ENCODE results near the gene ATXN7L3.

ATXN7L3 gene

DNA sequence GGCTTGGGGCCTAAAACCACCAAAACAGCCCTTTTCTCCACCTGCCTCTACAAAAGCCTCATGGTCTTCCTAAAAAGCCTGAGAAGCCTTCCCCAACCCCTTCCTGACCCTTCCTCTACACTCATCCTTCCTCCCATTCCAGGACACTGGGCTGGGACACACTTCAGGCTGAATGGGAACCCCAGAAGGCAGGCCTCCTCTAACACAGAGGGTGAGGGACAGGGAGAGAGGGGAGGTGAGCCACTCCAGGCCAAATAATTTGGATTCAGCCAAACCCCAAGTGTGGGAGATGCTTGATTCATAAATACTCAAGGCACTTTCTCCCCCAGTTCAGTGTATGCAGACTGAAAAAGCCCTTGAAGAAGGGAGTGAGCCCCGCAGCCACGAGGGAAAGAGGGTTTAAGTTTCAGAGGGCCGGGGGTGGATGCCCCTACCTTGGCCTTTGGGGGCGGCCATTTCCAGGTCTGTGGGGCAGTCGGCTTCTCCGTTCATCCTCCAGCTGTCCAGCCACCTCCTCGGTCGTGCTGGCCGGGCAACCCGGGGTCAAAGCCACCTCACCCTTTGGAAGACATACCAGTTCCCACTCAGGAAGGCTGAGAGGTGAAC lies 18.2 kb upstream of the ATXN7L3 start:
- DNase-seq = no peak

DNA sequence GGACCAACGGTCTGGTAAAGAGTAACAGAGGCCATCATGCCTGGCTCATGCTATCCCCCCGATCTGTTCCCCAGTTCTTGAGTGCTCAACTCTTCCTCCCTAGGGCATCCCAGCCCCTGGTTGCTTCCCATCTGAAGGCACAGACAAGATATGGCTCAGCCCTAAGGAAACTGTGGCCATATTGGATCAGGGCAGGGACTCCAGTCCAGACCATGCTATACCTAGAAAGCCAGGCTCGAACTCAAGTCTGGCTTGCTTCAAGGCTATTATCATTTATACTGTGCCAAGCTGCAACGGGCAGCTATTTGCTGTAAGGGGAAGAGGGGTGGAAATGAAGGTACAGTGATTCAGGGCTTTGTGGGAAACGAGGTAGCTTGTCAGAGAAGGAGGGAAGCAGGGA lies 17.0 kb upstream of the ATXN7L3 start:
- DNase-seq = no peak

GRCh38 chr17:44216173-44216572 lies 16.5 kb upstream of the ATXN7L3 start:
- peak; percentile 56 to 67 for DNase-seq

GRCh38 chr17:44214896-44215295 lies 15.2 kb upstream of the ATXN7L3 start:
- no peak for DNase-seq

- no peak for DNase-seq
Observed at GRCh38 chr17:44214230-44214494, 14.5 kb upstream of the ATXN7L3 start.

GRCh38 chr17:44213403-44214229 lies 13.9 kb upstream of the ATXN7L3 start:
- no peak for DNase-seq

DNA sequence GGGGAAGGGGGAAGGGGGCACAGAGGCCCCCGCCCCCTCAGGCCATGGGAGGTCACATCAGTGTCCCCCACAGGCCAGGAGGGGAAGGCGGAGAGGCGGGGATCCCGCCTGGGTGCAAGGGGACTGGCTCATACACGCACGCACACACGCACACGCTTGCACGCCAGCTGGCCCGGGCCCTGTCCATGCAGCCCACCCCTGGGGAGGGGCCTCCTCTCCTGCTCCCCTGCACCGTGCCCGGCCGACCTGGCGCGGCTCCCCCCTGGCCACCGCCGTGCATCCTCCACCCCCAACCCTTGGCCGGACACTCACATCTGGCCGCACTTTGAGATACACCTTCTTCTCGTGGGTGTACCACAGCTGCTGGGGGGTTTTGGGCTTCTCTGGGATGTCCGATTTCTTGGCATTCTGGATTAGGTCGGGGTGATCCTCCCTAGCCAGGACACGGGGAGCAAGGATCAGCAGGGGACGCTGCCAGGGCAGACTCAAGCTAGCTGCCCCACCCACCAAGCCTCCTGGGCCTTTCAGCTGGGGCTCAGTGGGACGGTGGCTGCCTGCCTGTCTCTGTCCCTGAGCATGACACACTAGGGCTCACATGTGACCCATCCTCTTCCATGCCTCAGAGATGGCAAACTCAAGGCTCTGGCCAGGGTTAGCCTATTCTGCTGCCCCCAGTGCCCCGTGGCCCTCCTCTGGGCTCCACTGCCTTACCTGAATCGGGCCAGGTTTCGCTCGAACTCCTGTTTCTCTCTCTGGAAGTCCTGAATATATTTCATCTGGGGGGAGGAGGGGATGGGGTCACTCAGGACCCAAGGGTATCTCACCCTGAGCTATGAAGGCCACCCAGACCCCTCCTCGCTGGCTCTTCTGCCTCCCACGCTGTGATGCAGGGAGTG lies 13.1 kb upstream of the ATXN7L3 start:
- DNase-seq = no peak

DNA sequence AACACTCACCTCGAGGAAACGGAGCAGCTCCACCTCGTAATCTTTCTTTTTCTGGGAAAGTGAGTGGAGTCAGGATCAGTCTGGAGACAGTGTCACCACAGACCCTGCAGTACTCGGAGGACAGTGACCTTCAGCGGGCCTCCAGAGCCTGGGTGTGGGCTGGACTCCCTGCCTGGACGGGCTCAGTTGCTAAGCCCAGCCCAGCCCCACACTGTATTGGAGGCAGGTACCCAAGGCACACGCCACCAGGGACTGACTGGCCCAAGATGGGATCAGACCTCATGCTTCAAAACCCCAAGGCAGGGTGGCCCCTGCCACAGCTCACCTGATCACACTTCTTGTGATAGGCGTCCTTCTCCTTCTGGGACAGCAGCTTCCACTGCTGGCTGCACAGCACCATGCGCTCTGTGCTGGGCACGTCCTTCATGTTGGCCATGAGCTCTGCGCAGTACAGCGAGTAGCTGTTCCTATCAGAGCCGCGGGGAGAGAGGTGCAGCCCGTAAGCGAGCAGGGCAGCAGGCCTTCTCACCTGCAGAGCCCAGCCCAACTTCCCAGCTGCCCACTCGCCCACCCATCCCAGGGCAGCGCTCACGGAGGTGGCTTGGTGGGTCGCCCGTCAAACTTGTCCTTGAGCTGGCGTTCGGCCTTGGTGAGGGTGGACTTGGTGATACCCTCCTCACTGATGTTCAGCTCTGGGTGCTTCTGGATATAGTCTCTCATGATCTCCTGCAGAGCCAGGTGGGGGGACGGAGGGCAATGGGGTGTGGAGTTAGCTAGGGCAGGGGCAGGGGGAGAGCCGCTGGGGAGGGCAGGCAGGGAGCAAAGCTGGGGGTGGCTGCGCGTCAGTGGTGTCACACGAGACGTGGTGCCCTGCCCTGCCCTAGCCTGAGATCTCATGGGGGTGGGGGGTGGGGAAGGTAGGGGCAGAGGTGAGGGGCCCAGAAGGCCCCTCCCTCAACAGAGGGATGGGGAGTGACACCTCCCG lies 11.9 kb upstream of the ATXN7L3 start:
- DNase-seq = no peak

GRCh38 chr17:44210342-44211192 lies 10.9 kb upstream of the ATXN7L3 start:
- peak; percentile 92 for DNase-seq

GRCh38 chr17:44209786-44210341 lies 10.2 kb upstream of the ATXN7L3 start:
- peak in 1 of 2 donors; percentile 17 for DNase-seq

GRCh38 chr17:44207743-44208142 lies 8.1 kb upstream of the ATXN7L3 start:
- DNase-seq = no peak

DNA sequence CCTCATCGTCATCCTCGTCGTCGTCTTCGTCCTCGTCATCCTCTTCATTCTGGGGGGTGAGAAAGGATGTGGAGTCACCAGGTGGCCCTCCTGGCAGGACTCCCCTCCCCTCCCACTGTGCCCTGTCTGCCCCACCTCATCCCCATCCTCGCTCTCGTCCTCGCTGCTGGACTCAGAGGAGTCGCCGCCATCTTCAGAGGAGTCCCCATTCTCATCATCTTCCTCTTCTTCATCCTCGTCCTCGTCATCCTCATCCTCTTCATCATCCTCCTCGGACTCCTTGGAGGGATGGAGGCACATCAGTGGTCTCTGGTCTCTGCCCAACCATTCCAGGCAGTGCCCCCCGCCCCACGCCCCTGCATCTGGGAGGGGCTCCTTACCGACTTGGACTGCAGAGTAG lies 7.6 kb upstream of the ATXN7L3 start:
- no peak for DNase-seq

- no peak for DNase-seq
Observed at GRCh38 chr17:44206825-44207155, 7.1 kb upstream of the ATXN7L3 start.

- DNase-seq = no peak
Observed at GRCh38 chr17:44205962-44206824, 6.5 kb upstream of the ATXN7L3 start.

GRCh38 chr17:44204441-44204882 lies 4.8 kb upstream of the ATXN7L3 start:
- no peak for DNase-seq

DNA sequence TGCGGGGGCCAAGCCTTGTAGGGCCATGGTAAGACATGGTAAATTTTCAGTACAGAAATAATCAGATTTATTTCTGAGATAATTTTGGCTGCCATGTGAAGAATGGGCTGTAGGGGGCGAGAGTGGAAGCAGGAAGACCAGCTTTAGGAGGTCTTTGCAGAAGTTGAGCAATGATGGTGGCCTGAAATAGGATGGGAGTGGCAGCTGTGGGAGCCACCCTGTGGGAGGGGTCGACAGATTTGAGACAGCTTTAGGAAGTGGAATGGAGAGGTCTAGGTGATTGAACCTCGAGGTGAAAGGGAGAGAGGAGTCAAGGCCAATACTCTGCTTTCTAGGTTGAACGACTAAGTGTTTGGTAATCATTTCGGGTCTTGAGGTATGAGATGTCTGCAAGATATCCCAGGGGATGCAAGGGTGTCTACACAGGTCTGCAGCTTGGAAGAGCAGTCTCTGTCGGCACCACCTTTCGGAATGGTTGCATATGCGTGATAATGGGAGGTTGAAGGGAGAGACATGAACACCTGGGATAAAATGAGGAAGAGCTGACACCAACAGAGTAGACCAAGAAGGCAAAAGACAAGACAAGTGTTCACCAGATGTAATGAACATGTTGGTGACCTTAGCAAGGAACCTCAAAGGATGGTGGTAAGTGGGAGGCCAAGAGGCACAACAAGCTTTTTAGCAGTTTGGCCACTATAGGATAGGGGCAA lies 4.2 kb upstream of the ATXN7L3 start:
- DNase-seq = peak; percentile 61 to 71

DNA sequence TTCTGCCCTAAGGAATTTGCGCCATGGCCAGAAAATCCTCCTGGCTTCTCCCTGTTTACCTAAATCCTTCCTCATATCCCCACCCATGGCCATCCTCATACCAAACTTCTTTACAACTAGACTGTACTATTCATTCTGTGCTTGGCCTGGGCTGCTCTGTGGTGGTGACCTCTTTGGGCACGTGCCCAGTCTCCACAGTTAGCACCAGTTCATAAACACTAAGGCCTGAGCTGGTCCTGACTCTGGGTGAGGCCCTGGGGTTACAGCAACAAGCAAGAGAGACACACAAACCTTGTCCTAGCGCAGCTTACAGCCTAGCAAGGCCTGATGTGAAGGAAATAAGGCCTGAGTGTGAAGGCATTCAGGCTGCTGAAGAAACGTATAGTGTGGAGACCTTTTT lies 3.1 kb upstream of the ATXN7L3 start:
- DNase-seq = no peak

DNA sequence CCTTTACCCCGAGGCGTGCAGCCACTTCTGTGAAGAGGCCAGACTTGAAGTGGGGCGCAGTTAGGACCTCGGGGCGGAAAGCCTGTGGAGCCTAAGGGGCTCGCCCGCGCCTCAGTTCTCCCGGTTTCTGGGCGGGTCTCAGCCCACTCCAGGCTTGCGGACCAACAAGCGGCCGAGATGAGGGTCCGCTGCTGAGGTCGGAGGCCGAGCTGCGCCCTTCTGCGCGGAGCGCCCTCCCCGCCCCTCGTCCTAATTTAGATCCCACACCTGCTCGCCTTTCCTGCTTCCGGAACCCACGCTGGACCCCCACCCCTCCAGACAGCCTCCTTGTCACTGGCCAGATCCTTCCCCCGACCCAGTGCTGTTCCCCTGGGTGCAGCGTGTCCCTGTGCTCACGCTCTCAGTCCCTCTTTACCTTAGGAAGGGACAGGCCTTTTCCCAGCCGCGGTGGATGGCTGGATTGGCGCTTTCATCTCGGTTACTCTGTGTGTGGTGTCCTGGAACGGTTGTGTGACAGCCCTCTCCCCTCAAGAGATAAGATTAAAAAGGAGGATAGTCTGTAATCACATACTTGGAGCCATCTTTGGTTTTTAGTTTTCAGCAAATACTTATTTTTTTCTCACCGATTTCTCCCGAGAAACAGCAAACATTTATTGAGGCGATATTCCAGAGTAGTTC lies 933 bp upstream of the ATXN7L3 start:
- DNase-seq = no peak

Data from CD4-positive, alpha-beta T cell treated with Interleukin-4 for 1 hour (primary cell).